GM21360 (cell line): ENCODE measurements around the gene HLA-DRB1.
"Not testable (repeated sequence)": the region's sequence is repeated elsewhere in the genome, so short reads cannot be mapped to it uniquely, and the experiment has no call there.

Experiments
- ATAC-seq: cut with Tn5 transposase; IDR thresholded peaks from one replicate; pipeline ENCODE4 v1.9.1; 2021; ENCODE audit warnings: mild to moderate bottlenecking, moderate library complexity; ENCODE audit not compliant: unreplicated experiment

HLA-DRB1 gene

GRCh38 chr6:32589596-32590449, at the start of gene HLA-DRB1:
Gene HLA-DRB1, minus strand, starts transcription at chr6:32589848. Its CDS starts 106 bp downstream, at chr6:32589742.
- peak; percentile 81 for ATAC-seq

GRCh38 chr6:32638532-32639219, 49.0 kb upstream of the HLA-DRB1 start:
- ATAC-seq: no peak

GRCh38 chr6:32637883-32638282, 48.2 kb upstream of the HLA-DRB1 start:
- ATAC-seq: no peak

GRCh38 chr6:32637219-32637880, 47.7 kb upstream of the HLA-DRB1 start, which contains the start of gene HLA-DQA1:
Gene HLA-DQA1, plus strand, starts transcription at chr6:32637406. Its CDS starts 53 bp downstream, at chr6:32637459.
- peak; percentile 56 for ATAC-seq

GRCh38 chr6:32635526-32636123, 46.0 kb upstream of the HLA-DRB1 start:
- no peak for ATAC-seq

GRCh38 chr6:32629793-32630192, 40.1 kb upstream of the HLA-DRB1 start:
- not testable (repeated sequence) for ATAC-seq

GRCh38 chr6:32627831-32628230, 38.2 kb upstream of the HLA-DRB1 start:
- ATAC-seq: no peak

GRCh38 chr6:32627249-32627648, 37.6 kb upstream of the HLA-DRB1 start:
- ATAC-seq: no peak

GRCh38 chr6:32625137-32625536, 35.5 kb upstream of the HLA-DRB1 start:
- ATAC-seq: no peak

- no peak for ATAC-seq
Observed at GRCh38 chr6:32624565-32624964, 34.9 kb upstream of the HLA-DRB1 start.

GRCh38 chr6:32623693-32624092, 34.0 kb upstream of the HLA-DRB1 start:
- no peak for ATAC-seq

- peak; percentile 53 for ATAC-seq
Observed at GRCh38 chr6:32622545-32623401, 33.1 kb upstream of the HLA-DRB1 start.

- ATAC-seq: no peak
Observed at GRCh38 chr6:32621372-32621771, 31.7 kb upstream of the HLA-DRB1 start.

GRCh38 chr6:32617751-32618150, 28.1 kb upstream of the HLA-DRB1 start:
- no peak for ATAC-seq

- ATAC-seq: no peak
Observed at GRCh38 chr6:32615885-32616532, 26.4 kb upstream of the HLA-DRB1 start.

GRCh38 chr6:32614366-32615081, 24.9 kb upstream of the HLA-DRB1 start:
- ATAC-seq: no peak

GRCh38 chr6:32613475-32613874, 23.8 kb upstream of the HLA-DRB1 start:
- no peak for ATAC-seq

- no peak for ATAC-seq
Observed at GRCh38 chr6:32610682-32611296, 21.1 kb upstream of the HLA-DRB1 start.
